Heart right ventricle (tissue), 16 donors: Measurements from ENCODE around the gene MBLAC2. TPM values are rescaled to one million over a fixed set of nuclear protein-coding genes. Genes with fewer than 3 reads are reported as not detected.
A peak's percentile ranks its signal among the peaks of the same experiment; 100 is the strongest.

Source experiments
- ATAC-seq, 8 donors: fragments of 200-7000 bp; cut with Tn5 transposase; one replicate each; pipeline ENCODE4 v1.9.1; 2020; ENCODE audit warnings: mild to moderate bottlenecking in 8 of 8, moderate library complexity in 8 of 8, moderate number of reproducible peaks in 1 of 8
- DNase-seq, 2 donors: peaks; one replicate each; pipeline ENCODE4 v3.0.0-alpha.2; 2020
- H3K27ac ChIP-seq, 10 donors: fragments of 200-600 bp; sonication (generic) in 2 of 10; one replicate each; pipeline versions ENCODE4 v1.5.0 to v1.8.0; 2020 to 2022; ENCODE audit warnings: mild to moderate bottlenecking in 3 of 10
- H3K27me3 ChIP-seq, 7 donors: fragments of 200-600 bp; one replicate each; pipeline ENCODE4 v1.8.0; 2021 to 2022; ENCODE audit warnings: mild to moderate bottlenecking in 2 of 7
- H3K36me3 ChIP-seq, 9 donors: fragments of 200-600 bp; sonication (generic) in 1 of 9; one replicate each; pipeline versions ENCODE4 v1.5.0 to v1.8.0; 2020 to 2022; ENCODE audit warnings: mild to moderate bottlenecking in 2 of 9
- H3K4me1 ChIP-seq, 9 donors: fragments of 200-600 bp; sonication (generic) in 1 of 9; one replicate each; pipeline versions ENCODE4 v1.5.0 to v1.8.0; 2020 to 2022; ENCODE audit warnings: mild to moderate bottlenecking in 4 of 9
- H3K4me3 ChIP-seq, 10 donors: fragments of 200-600 bp; sonication (generic) in 2 of 10; one replicate each; pipeline versions ENCODE4 v1.5.0 to v1.8.0; 2020 to 2022; ENCODE audit warnings: mild to moderate bottlenecking in 7 of 10, moderate library complexity in 2 of 10
- H3K9me3 ChIP-seq, 11 donors: fragments of 200-600 bp in 10 of 11; sonication (generic) in 2 of 11; one replicate each; pipeline versions ENCODE4 v1.5.0 to v1.8.0; 2013 to 2022; ENCODE audit warnings: mild to moderate bottlenecking in 2 of 11, control low read depth in 1 of 11, moderate library complexity in 1 of 11
- WGBS, 2 donors: extraction: QIAGEN DNeasy Blood & Tissue Kit; methylation state at CpG; one replicate each; pipeline ENCODE4 v1.1.7; 2013; ENCODE audit warnings: inconsistent platforms in 1 of 2; 5-methylcytosine and 5-hydroxymethylcytosine counted together
- intact Hi-C, 10 donors: fragments of 100-400 bp; cut with DNase I; formaldehyde crosslinking; loops; one replicate each; pipeline versions ENCODE4 v1.11.1 to v1.14.2; 2022
- polyA plus RNA-seq, 2 donors: library from polyadenylated mRNA; stranded (reverse); fragments of 200-250 nt; gene quantifications; one replicate each; pipeline ENCODE4 v1.2.3, GENCODE V29; 2013
- total RNA-seq, 10 donors: library from RNA; stranded (reverse); fragmentation: NEBNext Ultra II Directional in 3 of 10; extraction: Animal tissue kit (Norgen Biotek cat#: 25700) in 3 of 10; gene quantifications; one replicate each; pipeline versions ENCODE4 v1.2.1 to v1.2.4, GENCODE V29; 2021 to 2023
- TF ChIP-seq, protein P1 (sequence below), 9 donors: fragments of 200-600 bp; sonication (generic) in 2 of 9; IDR thresholded peaks; one replicate each; pipeline versions ENCODE4 v1.5.0 to v1.8.0; 2021 to 2022; ENCODE audit warnings: antibody characterized with exemption in 9 of 9, mild to moderate bottlenecking in 5 of 9, moderate library complexity in 1 of 9
- donor health status: Arrhythmogenic right ventricular cardiomyopathy.
- donor health status: ischemic (EF 13 %, LVEDD 7.1; RV severe dilation, severe dysfunction).
- donor health status: healthy with polysubstance abuse.
- donor health status: DM: no; HTN: yes; CAD: no.
- donor health status: DM: no; HTN: no; CAD: no.
- donor health status: ischemic (EF 25% LVEDD 6.9; RV normal size, moderate dysfunction).
- donor health status: ischemic (EF 25% LVEDD 5.7; RV mildly dilated, moderate dysfunction).
- donor health status: healthy.
- donor health status: DM: yes; HTN: yes; CAD: no.
- donor health status: Ischemic cardiomyopathy.
- donor health status: ischemic (EF 35%, LVEDD 5.7; RV mildly dilated, moderate dysfunction).
- donor health status: nonischemic (EF 11% LVEDD 7.7; RV severe dilation, severe dysfunction).
- donor health status: DM: yes; HTN: yes; CAD: no.
- donor health status: PGD.
- donor health status: ischemic (EF 29% LVEDD 5.4; RV normal size, mild dysfunction).
- donor health status: nonischemic (EF 23%, LVEDD 6.1; RV moderate dilation, normal function).

Gene MBLAC2
- total and polyA plus RNA-seq, 12 donors: 1.0 to 4.8 (median 3.4) TPM

DNA sequence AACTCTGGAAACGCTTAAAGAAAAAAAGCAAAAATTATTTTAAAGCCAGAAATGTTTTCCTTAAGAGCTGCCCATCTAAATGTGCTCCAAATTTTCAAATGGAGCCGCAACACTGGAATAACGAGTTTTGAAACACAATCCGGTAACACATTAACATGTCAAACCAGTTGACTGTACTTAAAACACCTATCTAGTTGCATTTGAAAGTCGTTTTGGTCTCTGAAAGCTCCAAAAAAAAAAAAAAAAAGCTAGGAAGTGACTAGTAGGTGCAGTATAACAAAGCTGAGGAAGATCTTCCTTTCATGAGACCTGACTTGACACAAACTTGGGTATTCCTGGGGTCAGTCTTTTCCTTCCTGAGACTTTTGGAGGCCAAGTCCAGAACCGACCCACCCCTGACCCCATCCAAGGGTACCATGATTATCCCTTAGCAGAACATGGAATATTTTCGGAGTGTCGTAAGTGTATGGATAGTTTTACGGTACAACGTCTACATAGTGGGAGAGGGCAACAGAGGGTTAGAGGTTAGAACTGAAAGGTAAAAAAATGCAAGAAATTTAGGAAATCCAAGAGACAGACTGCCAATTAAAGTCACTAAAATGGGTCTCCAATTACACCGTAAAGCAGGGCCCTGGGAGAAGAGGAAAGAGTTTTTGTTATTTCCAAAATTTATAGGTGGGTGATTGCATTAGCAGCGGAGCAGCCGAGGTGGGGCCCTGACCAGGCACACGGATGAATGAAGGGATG, 65.8 kb downstream of the MBLAC2 start:
- WGBS, 2 donors: 12 to 17% methylated on average over 14 of the region's 14 CpGs
- peaks cover 0 to 38% (median 0%) of the 10 kb centered on the region in 9 donors for H3K36me3 ChIP-seq
- intact Hi-C loops: loop anchor here in 5 of 10 donors (2.0 to 10.0 kb wide), 5 partner anchors 64 to 1684 kb away; partner anchors contain the start of genes MBLAC2 (in 2 of the 5), POLR3G (in 2 of the 5) and LYSMD3 (in 1 of the 5)
- peak in 1 of 8 donors; percentile 21 for ATAC-seq
- TF ChIP-seq, protein P1, sequence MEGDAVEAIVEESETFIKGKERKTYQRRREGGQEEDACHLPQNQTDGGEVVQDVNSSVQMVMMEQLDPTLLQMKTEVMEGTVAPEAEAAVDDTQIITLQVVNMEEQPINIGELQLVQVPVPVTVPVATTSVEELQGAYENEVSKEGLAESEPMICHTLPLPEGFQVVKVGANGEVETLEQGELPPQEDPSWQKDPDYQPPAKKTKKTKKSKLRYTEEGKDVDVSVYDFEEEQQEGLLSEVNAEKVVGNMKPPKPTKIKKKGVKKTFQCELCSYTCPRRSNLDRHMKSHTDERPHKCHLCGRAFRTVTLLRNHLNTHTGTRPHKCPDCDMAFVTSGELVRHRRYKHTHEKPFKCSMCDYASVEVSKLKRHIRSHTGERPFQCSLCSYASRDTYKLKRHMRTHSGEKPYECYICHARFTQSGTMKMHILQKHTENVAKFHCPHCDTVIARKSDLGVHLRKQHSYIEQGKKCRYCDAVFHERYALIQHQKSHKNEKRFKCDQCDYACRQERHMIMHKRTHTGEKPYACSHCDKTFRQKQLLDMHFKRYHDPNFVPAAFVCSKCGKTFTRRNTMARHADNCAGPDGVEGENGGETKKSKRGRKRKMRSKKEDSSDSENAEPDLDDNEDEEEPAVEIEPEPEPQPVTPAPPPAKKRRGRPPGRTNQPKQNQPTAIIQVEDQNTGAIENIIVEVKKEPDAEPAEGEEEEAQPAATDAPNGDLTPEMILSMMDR (IDR thresholded peaks at IDR 0.05): no peak
- no peak for DNase-seq
- H3K27me3 ChIP-seq: no peaks in the 10 kb centered on the region
- no peaks in the 10 kb centered on the region for H3K9me3 ChIP-seq
- H3K27ac ChIP-seq: peak overlapping the region; percentile 88 to 98 (median 96)
- peak overlapping the region; percentile 63 to 97 (median 82) for H3K4me3 ChIP-seq
- peaks cover 0 to 35% (median 11%) of the 10 kb centered on the region in 9 donors for H3K4me1 ChIP-seq

Other genes starting within 250 kb of the MBLAC2 start
- 10 to 100 TPM; 17.2 to 26.6 (median 21.3) TPM for gene CETN3, start 65.0 kb downstream of the MBLAC2 start, total RNA-seq
- 10 to 100 TPM; 14.4 to 18.4 TPM for gene CETN3, start 65.0 kb downstream of the MBLAC2 start, polyA plus RNA-seq
- gene POLR3G, start 93 bp upstream of the MBLAC2 start, total RNA-seq: 1 to 10 TPM in 2 of 10 donors, under 1 TPM in 8; 0.13 to 2.1 (median 0.54) TPM
- gene POLR3G, start 93 bp upstream of the MBLAC2 start, polyA plus RNA-seq: 1 to 10 TPM in 1 of 2 donors, under 1 TPM in 1; 0.38 to 2.0 TPM
- 10 to 100 TPM; 15.2 to 26.7 (median 19.6) TPM for gene LYSMD3, start 54.8 kb upstream of the MBLAC2 start, total RNA-seq
- gene LYSMD3, start 54.8 kb upstream of the MBLAC2 start, polyA plus RNA-seq: 1 to 10 TPM; 5.8 to 9.8 TPM
- 1 to 10 TPM in 1 of 10 donors, under 1 TPM in 4, not detected in 5; 0.31 to 1.4 (median 0.53) TPM for gene ADGRV1, start 84.0 kb upstream of the MBLAC2 start, total RNA-seq
- under 1 TPM in 1 of 2 donors, not detected in 1; 0.03 TPM for gene ADGRV1, start 84.0 kb upstream of the MBLAC2 start, polyA plus RNA-seq